ENCODE results near the gene SYNPO2. TPM values are rescaled to one million over a fixed set of nuclear protein-coding genes. Genes with fewer than 3 reads are reported as not detected.

Gene SYNPO2
- total RNA-seq, 1 experiment from 2014 or later = 0.28 TPM

DNA sequence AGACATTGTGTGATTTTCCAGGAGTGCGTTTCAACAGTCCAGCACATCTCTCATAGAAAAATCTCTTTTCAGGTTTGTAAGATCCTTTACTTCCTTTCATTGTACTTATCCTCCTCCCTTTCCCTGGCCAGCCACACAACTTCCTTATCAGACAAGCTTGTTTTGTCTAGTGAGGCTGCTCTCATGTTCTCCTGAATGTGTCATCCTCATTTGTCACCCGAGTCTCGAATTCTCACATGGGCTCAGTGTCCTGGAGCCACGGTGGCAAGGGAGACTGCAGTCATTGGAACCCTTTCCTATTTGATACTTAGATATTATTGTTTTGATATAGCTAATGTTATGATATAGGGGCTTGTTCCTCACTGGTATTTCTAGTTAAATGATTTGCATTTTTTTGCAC, 16.9 kb downstream of the SYNPO2 start:
- Histone ChIP-seq H3K27ac (ENCODE audit: low read length) (no peak overlapping the region), H3K36me3 (ENCODE audit: control insufficient read depth, insufficient read depth, low read length) (no peaks in the 10 kb centered on the region), H3K9me3 (ENCODE audit: control insufficient read depth, insufficient read depth, low read depth, low read length) (no peaks in the 10 kb centered on the region), H3K4me3 (ENCODE audit: low read depth in 2 of 2, low read length in 2 of 2) (no peak overlapping the region), H3K4me1 (ENCODE audit: control insufficient read depth, insufficient read depth, low read length) (no peaks in the 10 kb centered on the region), H3K27me3 (ENCODE audit: control insufficient read depth, insufficient read depth, low read length) (no peaks in the 10 kb centered on the region; the same call in 1 of the 2 replicates)
- no peak for ATAC-seq
- DNase-seq (ENCODE audit: low read depth, low spot score) = no peak
- no TSS peak for BruUV-seq (replicated peaks)
- ChIA-PET CTCF (no interaction called here), POLR2A (no interaction called here)
- TF ChIP-seq POLR2AphosphoS5 (IDR thresholded peaks at IDR 0.05; ENCODE audit: low read depth, low read length) = no peak
- TF ChIP-seq, protein P1, sequence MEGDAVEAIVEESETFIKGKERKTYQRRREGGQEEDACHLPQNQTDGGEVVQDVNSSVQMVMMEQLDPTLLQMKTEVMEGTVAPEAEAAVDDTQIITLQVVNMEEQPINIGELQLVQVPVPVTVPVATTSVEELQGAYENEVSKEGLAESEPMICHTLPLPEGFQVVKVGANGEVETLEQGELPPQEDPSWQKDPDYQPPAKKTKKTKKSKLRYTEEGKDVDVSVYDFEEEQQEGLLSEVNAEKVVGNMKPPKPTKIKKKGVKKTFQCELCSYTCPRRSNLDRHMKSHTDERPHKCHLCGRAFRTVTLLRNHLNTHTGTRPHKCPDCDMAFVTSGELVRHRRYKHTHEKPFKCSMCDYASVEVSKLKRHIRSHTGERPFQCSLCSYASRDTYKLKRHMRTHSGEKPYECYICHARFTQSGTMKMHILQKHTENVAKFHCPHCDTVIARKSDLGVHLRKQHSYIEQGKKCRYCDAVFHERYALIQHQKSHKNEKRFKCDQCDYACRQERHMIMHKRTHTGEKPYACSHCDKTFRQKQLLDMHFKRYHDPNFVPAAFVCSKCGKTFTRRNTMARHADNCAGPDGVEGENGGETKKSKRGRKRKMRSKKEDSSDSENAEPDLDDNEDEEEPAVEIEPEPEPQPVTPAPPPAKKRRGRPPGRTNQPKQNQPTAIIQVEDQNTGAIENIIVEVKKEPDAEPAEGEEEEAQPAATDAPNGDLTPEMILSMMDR (IDR thresholded peaks at IDR 0.05) = no peak
- TF ChIP-seq TCF7L2 (IDR thresholded peaks at IDR 0.05; ENCODE audit: low read depth, low read length) = no peak
- TF ChIP-seq, protein P2, sequence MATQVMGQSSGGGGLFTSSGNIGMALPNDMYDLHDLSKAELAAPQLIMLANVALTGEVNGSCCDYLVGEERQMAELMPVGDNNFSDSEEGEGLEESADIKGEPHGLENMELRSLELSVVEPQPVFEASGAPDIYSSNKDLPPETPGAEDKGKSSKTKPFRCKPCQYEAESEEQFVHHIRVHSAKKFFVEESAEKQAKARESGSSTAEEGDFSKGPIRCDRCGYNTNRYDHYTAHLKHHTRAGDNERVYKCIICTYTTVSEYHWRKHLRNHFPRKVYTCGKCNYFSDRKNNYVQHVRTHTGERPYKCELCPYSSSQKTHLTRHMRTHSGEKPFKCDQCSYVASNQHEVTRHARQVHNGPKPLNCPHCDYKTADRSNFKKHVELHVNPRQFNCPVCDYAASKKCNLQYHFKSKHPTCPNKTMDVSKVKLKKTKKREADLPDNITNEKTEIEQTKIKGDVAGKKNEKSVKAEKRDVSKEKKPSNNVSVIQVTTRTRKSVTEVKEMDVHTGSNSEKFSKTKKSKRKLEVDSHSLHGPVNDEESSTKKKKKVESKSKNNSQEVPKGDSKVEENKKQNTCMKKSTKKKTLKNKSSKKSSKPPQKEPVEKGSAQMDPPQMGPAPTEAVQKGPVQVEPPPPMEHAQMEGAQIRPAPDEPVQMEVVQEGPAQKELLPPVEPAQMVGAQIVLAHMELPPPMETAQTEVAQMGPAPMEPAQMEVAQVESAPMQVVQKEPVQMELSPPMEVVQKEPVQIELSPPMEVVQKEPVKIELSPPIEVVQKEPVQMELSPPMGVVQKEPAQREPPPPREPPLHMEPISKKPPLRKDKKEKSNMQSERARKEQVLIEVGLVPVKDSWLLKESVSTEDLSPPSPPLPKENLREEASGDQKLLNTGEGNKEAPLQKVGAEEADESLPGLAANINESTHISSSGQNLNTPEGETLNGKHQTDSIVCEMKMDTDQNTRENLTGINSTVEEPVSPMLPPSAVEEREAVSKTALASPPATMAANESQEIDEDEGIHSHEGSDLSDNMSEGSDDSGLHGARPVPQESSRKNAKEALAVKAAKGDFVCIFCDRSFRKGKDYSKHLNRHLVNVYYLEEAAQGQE (IDR thresholded peaks at IDR 0.05; ENCODE audit: insufficient read depth in 1 of 2, low read depth in 2 of 2, low read length in 1 of 2) = no peak
- in situ Hi-C loops (cut with HindIII; ENCODE audit: low pct_unique_long_range_greater_than_20kb, low sequenced_read_pairs) (no loop called here), intact Hi-C loops (cut with micrococcal nuclease; ENCODE audit: unreplicated experiment) (no loop called here)

DNA sequence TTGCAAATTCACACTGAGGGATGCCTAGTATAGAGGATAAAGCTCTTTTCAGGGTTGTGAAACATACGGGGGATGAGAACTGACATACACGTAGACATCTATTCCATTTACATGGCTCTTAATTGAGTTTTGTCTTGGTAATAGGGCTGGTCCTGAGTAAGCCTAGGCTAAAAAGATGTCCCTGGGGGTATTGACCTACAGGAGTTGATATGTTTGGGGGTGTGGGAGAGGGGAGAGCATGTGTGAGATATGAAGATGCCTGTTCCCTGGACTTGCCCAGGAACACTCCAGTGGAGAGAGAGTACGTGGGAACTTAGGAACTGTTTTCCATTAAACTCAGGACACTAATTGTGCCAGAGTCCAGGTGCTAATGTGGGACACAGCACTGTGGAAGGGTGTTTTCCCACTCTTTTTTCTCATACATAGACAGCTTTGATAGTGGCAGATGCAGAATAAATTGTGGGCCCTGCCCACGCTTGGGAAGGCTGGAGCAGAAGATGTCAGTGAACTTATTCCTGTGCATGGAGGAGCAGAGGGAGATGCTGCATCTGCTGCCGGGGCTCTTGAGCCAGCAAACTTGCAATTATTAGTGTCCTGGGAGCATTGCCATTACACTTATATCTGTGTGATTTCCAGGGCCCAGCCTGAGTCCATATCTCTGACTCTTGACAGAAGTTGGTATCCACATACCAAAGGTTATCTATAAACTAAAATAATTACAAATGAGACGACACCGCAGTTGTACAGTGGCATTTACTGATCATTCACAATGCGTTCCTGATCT, 20.7 kb downstream of the SYNPO2 start:
- Histone ChIP-seq H3K27ac (ENCODE audit: low read length) (no peak overlapping the region), H3K4me3 (ENCODE audit: low read depth in 2 of 2, low read length in 2 of 2) (no peak overlapping the region), H3K4me1 (ENCODE audit: control insufficient read depth, insufficient read depth, low read length) (no peaks in the 10 kb centered on the region), H3K27me3 (ENCODE audit: control insufficient read depth, insufficient read depth, low read length) (no peaks in the 10 kb centered on the region; the same call in 1 of the 2 replicates), H3K9me3 (ENCODE audit: control insufficient read depth, insufficient read depth, low read depth, low read length) (no peaks in the 10 kb centered on the region), H3K36me3 (ENCODE audit: control insufficient read depth, insufficient read depth, low read length) (no peaks in the 10 kb centered on the region)
- TF ChIP-seq SIN3A (IDR thresholded peaks at IDR 0.05; ENCODE audit: borderline replicate concordance, insufficient read depth, low read depth, low read length) = no peak
- TF ChIP-seq TCF7L2 (IDR thresholded peaks at IDR 0.05; ENCODE audit: low read depth, low read length) = no peak
- TF ChIP-seq, protein P2 (IDR thresholded peaks at IDR 0.05; ENCODE audit: insufficient read depth in 1 of 2, low read depth in 2 of 2, low read length in 1 of 2) = no peak
- no peak for TF ChIP-seq POLR2AphosphoS5 (IDR thresholded peaks at IDR 0.05; ENCODE audit: low read depth, low read length)
- TF ChIP-seq, protein P1 (IDR thresholded peaks at IDR 0.05) = no peak
- no TSS peak for BruUV-seq (replicated peaks)
- no peak for DNase-seq (ENCODE audit: low read depth, low spot score)
- ATAC-seq = no peak
- in situ Hi-C loops (cut with HindIII; ENCODE audit: low pct_unique_long_range_greater_than_20kb, low sequenced_read_pairs) (no loop called here), intact Hi-C loops (cut with micrococcal nuclease; ENCODE audit: unreplicated experiment) (no loop called here)
- ChIA-PET CTCF (no interaction called here), POLR2A (no interaction called here)
